HG02970 (cell line): ENCODE data around the gene CHERP.
"Not testable (repeated sequence)": the region's sequence is repeated elsewhere in the genome, so short reads cannot be mapped to it uniquely, and the experiment has no call there.

Experiments used
- ATAC-seq: cut with Tn5 transposase; IDR thresholded peaks from one replicate; pipeline ENCODE4 v1.9.1; 2021; ENCODE audit warnings: mild to moderate bottlenecking, moderate library complexity, moderate number of reproducible peaks; ENCODE audit not compliant: unreplicated experiment, low FRiP score

The CHERP gene

DNA sequence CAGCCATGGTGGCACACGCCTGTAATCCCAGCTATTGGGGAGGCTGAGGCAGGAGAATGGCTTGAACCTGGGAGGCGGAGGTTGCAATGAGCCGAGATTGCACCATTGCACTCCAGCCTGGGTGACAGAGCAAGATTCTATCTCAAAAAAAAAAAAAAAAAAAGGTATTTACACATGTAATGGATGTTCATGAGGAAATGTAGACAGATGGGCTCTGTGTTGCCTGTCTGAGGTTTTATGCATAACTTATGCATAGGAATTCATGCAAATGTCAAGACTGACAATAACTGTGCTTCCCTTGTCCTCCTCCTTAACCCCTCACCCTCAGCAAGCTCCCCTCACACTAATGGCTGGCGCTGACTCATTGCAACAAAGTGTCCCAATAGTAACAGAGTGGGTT lies 55.8 kb downstream of the CHERP start:
- not testable (repeated sequence) for ATAC-seq

DNA sequence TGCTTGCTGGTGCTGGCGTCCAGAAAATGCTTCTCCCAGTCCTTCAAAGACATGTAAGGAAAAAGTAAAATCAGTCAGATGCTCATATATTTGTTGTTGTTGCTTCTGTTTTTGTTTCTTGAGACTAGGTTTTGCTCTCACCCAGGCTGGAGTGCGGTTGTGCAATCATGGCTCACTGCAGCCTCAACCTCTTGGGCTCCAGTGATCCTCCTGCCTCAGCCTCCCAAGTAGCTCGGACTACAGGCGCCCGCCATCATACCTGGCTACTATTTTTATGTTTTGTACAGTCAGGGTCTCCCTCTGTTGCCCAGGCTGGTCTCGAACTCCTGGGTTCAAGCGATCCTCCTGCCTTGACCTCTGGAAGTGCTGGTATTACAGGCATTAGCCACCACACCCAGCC lies 59.5 kb downstream of the CHERP start:
- ATAC-seq: no peak

DNA sequence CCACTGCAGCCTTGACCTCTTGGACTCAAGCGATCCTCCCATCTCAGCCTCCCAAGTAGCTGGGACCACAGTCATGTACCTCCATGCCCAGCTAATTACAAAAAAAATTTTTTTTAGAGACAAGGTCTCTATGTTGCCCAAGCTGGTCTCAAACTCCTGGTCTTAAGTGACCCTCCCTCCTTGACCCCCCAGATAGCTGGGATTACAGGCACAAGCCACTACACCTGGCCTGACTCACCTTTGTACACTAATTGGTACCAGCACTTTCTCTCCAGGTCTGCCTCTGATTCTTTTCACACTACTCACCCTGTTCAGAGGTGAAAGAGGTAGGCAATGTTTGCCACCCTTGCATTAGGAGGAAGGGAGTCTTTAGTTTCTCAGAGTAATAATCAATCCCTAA lies 64.9 kb downstream of the CHERP start:
- ATAC-seq: no peak

DNA sequence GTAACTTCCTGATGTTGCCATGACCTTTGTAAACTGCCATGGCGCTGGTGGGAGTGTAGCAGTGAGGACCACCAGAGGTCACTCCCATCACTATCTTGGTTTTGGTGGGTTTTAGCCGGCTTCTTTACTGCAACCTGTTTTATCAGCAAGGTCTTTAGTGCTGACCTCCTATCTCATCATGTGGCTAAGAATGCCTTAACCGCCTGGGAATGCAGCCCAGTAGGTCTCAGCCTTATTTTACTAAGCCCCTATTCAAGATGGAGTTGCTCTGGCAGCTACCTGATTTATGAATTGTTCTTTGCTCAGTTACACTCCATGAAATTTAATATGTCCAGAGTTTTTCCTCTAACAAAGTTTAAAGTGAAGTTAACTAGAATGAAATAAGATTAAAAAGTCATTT lies 65.8 kb downstream of the CHERP start:
- no peak for ATAC-seq

DNA sequence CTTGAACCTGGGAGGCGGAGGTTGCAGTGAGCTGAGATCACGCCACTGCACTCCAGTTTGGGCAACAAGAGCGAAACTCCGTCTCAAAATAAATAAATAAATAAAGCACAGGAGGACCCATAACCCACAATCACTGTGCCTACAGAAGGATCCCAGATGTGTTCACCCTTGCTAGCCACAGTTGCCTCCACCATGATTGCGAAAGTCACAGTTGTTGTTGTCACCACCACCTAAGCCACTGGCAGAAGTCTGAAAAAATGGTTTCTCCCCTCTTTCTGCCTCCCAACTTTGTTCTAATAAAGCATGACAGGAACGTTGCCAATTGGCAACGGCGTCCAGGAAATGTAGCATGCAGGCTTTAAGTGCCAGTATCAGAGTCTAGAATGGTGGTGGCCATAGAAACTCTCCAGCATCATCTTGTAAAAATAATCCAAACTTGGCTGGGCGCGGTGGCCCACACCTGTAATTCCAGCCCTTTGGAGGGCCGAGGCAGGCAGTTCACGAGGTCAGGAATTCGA lies 68.3 kb downstream of the CHERP start:
- no peak for ATAC-seq

DNA sequence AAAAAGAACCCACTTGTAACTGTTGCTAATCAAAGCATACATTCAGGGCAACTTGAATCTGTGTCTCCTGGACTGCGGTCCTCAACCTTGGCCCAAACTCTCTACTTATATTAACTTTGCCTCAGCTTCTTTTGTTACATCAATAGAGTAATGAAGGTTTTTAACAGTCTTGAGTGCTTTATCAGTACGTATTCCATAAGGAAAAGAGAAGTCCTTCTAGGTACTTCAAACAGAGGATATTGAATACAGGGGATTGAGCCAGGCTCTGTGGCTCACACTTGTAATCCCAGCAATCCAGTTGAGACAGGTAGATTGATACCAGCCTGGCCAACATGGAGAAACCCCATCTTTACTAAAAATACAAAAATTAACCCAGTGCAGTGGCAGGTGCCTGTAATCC lies 69.2 kb downstream of the CHERP start:
- no peak for ATAC-seq

DNA sequence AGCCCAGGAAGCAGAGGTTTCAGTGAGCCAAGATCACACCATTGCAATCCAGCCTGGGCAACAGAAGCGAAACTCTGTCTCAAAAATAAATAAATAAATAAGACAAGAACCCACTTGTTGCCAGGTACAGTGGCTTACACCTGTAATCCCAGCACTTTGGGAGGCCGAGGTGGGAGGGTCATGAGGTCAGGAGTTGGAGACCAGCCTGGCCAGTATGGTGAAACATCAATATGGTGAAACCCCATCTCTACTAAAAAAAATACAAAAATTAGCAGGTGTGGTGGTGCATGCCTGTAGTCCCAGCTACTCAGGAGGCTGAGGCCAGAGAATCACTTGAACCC lies 69.7 kb downstream of the CHERP start:
- ATAC-seq: not testable (repeated sequence)

DNA sequence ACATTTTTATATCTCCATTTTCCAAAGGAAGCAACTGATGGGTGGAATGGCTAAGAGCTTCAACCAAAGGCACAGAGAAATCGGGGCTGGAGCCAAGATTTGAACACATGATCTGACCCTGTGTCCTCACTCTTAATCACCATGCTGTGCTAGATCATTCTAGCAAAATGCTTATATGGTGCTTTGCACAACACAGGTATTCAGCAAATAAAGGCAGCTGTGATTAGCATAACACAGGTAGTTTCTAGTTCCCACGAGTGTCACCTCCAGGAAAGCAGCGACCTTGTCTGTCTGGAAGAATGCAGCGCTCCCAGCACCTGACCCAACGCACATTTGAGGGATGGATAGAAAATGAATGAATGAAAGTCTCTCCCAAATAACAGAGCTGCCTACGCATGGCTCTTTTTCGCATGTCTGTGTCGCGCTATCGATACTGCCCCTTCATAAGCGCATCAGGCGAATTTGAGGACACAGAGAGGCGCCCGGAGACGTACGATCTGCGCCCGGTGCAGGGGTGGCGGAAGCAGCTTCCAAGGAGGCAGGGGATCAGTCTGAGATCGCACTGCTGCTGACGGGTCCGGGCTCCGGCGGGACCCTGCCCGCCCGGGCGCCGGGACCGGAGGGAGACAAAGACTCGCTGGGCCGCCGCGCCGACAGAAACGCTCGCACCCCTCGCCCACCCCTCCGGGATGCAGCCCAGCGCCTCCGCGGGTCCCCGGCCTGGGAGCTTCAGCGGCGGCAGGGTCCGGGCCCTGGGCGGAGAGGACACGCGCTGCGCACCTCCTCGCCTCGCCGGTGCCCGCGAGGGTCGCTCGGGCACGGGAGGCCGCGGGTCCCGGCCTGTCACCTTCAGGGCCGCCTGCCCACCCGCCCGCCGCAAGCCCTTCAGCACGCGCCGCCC lies 71.1 kb downstream of the CHERP start:
- peak; percentile 27 for ATAC-seq

DNA sequence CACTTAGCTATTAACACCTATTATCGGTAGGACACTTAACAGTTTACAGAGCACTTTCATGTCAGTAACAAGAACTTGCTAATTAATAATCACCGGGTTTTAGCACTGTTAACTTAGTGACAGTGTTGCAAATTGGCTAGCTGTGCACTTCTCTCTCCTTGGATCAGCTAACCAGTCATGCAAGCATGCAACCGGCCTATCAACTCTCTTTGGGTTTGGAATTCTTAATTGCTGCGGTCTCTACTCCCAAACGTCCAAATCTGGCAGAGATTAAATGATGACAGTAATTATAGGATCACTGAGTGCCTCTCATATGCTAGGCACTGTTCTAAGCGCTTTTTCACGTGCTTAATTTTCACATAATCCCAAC lies 71.7 kb downstream of the CHERP start:
- no peak for ATAC-seq
